ENCODE measurements around the gene DNAH10.

GRCh38 chr12:123859035-123859434 is 96.9 kb downstream of the DNAH10 start:
- TF ChIP-seq CTCF (IDR thresholded peaks at IDR 0.05; ENCODE audit: insufficient read depth, low read length, poor library complexity, severe bottlenecking) (no peak), EZH2phosphoT487 (conservative IDR thresholded peaks at IDR 0.05; ENCODE audit: low read length) (no peak)

Measured in SU-DHL-6 (cell line).